HepG2 (cell line): ENCODE results near the gene PPP1R3F.

Experiments used
- CREBL2 ChIP-seq: sonication (generic); formaldehyde crosslinking; IDR thresholded peaks from 2 replicates; pipeline ENCODE4 v1.8.1; 2023; ENCODE audit warnings: missing genetic modification reagents, mild to moderate bottlenecking, borderline replicate concordance
- FOXM1 ChIP-seq: sonication (generic); formaldehyde crosslinking; IDR thresholded peaks from 2 replicates; pipeline ENCODE4 v1.5.0; 2020; ENCODE audit warnings: missing genetic modification reagents
- MLX ChIP-seq: IDR thresholded peaks from 2 replicates; pipeline ENCODE4 v1.6.1; 2016
- POLR2A ChIP-seq, 2 experiments: IDR thresholded peaks; 2 replicates each; pipeline ENCODE4 v1.6.1; 2011; ENCODE audit warnings: low read depth in 2 of 2, low read length in 2 of 2, mild to moderate bottlenecking in 1 of 2, moderate library complexity in 1 of 2; ENCODE audit not compliant: insufficient read depth in 1 of 2
- TAF1 ChIP-seq: sonication (generic); formaldehyde crosslinking; IDR thresholded peaks from 2 replicates; pipeline ENCODE4 v1.4.0; 2020; ENCODE audit warnings: missing genetic modification reagents
- TF ChIP-seq, protein P1 (sequence below): sonication (generic); formaldehyde crosslinking; IDR thresholded peaks from 2 replicates; pipeline ENCODE4 v1.5.0; 2020; ENCODE audit warnings: mild to moderate bottlenecking, missing genetic modification reagents, moderate library complexity
- TF ChIP-seq, protein P2 (sequence below): sonication (generic); formaldehyde crosslinking; IDR thresholded peaks from 2 replicates; pipeline ENCODE4 v1.8.1; 2023; ENCODE audit warnings: mild to moderate bottlenecking, inconsistent platforms, moderate library complexity, missing genetic modification reagents, borderline replicate concordance

GRCh38 chrX:49271341-49271740, 1.7 kb downstream of the PPP1R3F start:
- TF ChIP-seq TAF1 (CRISPR knock-in tag) (no peak), FOXM1 (CRISPR knock-in tag) (no peak), CREBL2 (no peak), POLR2A (IDR thresholded peaks at IDR 0.05; ENCODE audit: insufficient read depth in 1 of 2, low read depth in 2 of 2, low read length in 2 of 2) (no peak), MLX (no peak)
- TF ChIP-seq, protein P1, sequence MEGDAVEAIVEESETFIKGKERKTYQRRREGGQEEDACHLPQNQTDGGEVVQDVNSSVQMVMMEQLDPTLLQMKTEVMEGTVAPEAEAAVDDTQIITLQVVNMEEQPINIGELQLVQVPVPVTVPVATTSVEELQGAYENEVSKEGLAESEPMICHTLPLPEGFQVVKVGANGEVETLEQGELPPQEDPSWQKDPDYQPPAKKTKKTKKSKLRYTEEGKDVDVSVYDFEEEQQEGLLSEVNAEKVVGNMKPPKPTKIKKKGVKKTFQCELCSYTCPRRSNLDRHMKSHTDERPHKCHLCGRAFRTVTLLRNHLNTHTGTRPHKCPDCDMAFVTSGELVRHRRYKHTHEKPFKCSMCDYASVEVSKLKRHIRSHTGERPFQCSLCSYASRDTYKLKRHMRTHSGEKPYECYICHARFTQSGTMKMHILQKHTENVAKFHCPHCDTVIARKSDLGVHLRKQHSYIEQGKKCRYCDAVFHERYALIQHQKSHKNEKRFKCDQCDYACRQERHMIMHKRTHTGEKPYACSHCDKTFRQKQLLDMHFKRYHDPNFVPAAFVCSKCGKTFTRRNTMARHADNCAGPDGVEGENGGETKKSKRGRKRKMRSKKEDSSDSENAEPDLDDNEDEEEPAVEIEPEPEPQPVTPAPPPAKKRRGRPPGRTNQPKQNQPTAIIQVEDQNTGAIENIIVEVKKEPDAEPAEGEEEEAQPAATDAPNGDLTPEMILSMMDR: no peak
- TF ChIP-seq, protein P2, sequence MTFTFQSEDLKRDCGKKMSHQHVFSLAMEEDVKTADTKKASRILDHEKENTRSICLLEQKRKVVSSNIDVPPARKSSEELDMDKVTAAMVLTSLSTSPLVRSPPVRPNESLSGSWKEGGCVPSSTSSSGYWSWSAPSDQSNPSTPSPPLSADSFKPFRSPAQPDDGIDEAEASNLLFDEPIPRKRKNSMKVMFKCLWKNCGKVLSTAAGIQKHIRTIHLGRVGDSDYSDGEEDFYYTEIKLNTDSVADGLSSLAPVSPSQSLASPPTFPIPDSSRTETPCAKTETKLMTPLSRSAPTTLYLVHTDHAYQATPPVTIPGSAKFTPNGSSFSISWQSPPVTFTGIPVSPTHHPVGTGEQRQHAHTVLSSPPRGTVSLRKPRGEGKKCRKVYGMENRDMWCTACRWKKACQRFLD (CRISPR knock-in tag): no peak
